SH-SY5Y (cell line): ENCODE data around the gene C1orf141.

ENCODE experiments used
- GATA2 ChIP-seq: IDR thresholded peaks from 2 replicates; pipeline ENCODE4 v1.6.1; 2011; ENCODE audit warnings: mild to moderate bottlenecking, low read depth, low read length
- GATA3 ChIP-seq: IDR thresholded peaks from 2 replicates; pipeline ENCODE4 v1.6.1; 2011; ENCODE audit warnings: low read depth, mild to moderate bottlenecking, low read length, moderate library complexity

GRCh38 chr1:67044631-67045270 is 90.0 kb downstream of the C1orf141 start:
- TF ChIP-seq GATA3 (no peak), GATA2 (no peak)
